Stomach (tissue), 4 donors: ENCODE measurements around the gene SLC41A2.

ENCODE experiments used
- POLR2A ChIP-seq, 4 donors: fragments of 450-650 bp; IDR thresholded peaks; one replicate each; pipeline ENCODE4 v1.6.1; 2016; ENCODE audit warnings: antibody characterized with exemption in 4 of 4, control low read depth in 2 of 4, mild to moderate bottlenecking in 1 of 4, moderate library complexity in 1 of 4
- POLR2AphosphoS5 ChIP-seq, 3 donors: sonication (generic); formaldehyde crosslinking; IDR thresholded peaks; one replicate each; pipeline ENCODE4 v1.6.1; 2016; ENCODE audit warnings: antibody characterized with exemption in 3 of 3
- TF ChIP-seq, protein P1 (sequence below), 7 experiments: fragments of 450-650 bp in 4 of 7; fragments of 200-600 bp in 3 of 7; sonication (generic) in 3 of 7; IDR thresholded peaks; one replicate each; pipeline ENCODE4 v1.5.1; 2016 to 2019; ENCODE audit warnings: antibody characterized with exemption in 7 of 7, control low read depth in 2 of 7, mild to moderate bottlenecking in 1 of 7

DNA sequence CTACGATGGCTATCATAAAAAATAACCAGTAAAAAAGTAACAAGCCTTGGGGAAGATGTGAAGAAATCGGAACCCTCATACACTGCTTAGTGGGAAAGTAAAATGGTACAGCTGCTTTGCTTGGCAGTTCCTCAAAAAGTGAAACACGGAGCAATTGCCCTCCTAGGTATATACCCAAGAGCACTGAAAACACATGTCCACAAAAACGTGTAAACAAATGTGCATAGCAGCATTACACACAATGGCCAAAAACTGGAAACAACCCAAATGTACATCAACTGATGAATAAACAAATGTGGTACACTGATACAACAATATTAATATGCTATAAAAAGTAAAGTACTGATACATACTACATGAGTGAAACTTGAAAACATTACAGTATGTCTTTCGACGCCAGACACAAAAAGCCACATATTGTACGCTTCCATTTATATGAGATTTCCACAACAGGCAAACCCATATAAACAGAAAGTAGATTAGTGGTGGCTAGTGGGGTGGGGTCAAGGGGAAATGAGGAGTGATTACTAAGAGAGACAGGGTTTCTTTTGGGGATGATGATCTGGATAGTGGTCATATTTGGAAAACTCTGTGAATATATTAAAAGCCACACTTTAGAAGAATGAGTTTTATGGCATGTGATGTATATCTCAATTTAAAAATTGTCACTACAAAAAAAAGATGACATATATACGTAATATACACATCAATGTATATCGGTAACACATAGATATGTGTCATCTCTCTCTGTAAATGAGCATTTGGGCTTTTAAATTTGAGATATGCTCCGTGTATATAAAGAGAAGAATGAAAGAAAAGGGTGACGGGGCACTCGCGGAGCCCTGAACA is 996 bp downstream of the SLC41A2 start:
- TF ChIP-seq, protein P1, sequence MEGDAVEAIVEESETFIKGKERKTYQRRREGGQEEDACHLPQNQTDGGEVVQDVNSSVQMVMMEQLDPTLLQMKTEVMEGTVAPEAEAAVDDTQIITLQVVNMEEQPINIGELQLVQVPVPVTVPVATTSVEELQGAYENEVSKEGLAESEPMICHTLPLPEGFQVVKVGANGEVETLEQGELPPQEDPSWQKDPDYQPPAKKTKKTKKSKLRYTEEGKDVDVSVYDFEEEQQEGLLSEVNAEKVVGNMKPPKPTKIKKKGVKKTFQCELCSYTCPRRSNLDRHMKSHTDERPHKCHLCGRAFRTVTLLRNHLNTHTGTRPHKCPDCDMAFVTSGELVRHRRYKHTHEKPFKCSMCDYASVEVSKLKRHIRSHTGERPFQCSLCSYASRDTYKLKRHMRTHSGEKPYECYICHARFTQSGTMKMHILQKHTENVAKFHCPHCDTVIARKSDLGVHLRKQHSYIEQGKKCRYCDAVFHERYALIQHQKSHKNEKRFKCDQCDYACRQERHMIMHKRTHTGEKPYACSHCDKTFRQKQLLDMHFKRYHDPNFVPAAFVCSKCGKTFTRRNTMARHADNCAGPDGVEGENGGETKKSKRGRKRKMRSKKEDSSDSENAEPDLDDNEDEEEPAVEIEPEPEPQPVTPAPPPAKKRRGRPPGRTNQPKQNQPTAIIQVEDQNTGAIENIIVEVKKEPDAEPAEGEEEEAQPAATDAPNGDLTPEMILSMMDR (IDR thresholded peaks at IDR 0.05) = no peak
- no peak for TF ChIP-seq POLR2A (IDR thresholded peaks at IDR 0.05)
- TF ChIP-seq POLR2AphosphoS5 (IDR thresholded peaks at IDR 0.05) = no peak
